Calu3 (cell line): ENCODE results near the gene COL5A2. TPM values are rescaled to one million over a fixed set of nuclear protein-coding genes. Genes with fewer than 3 reads are reported as not detected.

Source experiments
- BruUV-seq: library from RNA; stranded (reverse); fragments of 400-500 nt; replicated peaks from 2 replicates; lab custom pipeline; 2021; lab: Mats Ljungman, UMichigan
- CTCF ChIA-PET: fragments of 300-600 bp; sonication (Branson Sonifier 250); formaldehyde crosslinking; loops from one replicate; lab custom pipeline; 2022; ENCODE audit warnings: antibody characterized with exemption; lab: Charles Lee
- DNase-seq: peaks from one replicate; pipeline ENCODE4 v3.0.0; 2022
- H3K27ac Mint-ChIP-seq: one replicate; pipeline ENCODE4 v1.8.0; 2022; ENCODE audit warnings: mixed read lengths; ENCODE audit not compliant: unreplicated experiment
- H3K27me3 Mint-ChIP-seq: one replicate; pipeline ENCODE4 v1.8.0; 2022; ENCODE audit warnings: mixed read lengths; ENCODE audit not compliant: unreplicated experiment
- H3K36me3 Mint-ChIP-seq: one replicate; pipeline ENCODE4 v1.8.0; 2022; ENCODE audit warnings: mild to moderate bottlenecking, moderate library complexity, mixed read lengths; ENCODE audit not compliant: insufficient read depth, unreplicated experiment
- H3K4me1 Mint-ChIP-seq: one replicate; pipeline ENCODE4 v1.8.0; 2022; ENCODE audit warnings: mild to moderate bottlenecking, low read depth, mixed read lengths; ENCODE audit not compliant: unreplicated experiment
- H3K4me3 Mint-ChIP-seq: one replicate; pipeline ENCODE4 v1.8.0; 2022; ENCODE audit warnings: mild to moderate bottlenecking, low read depth, moderate library complexity, mixed read lengths; ENCODE audit not compliant: unreplicated experiment
- H3K9me3 Mint-ChIP-seq: one replicate; pipeline ENCODE4 v1.8.0; 2022; ENCODE audit warnings: low read depth, mixed read lengths; ENCODE audit not compliant: unreplicated experiment
- CTCF ChIP-seq: fragments of 200-600 bp; IDR thresholded peaks from one replicate; pipeline ENCODE4 v1.8.0; 2022; ENCODE audit warnings: antibody characterized with exemption; ENCODE audit not compliant: unreplicated experiment
- intact Hi-C: fragments of 100-400 bp; cut with micrococcal nuclease; formaldehyde crosslinking; loops from one replicate; pipeline ENCODE4 v1.10.0; 2022; ENCODE audit not compliant: unreplicated experiment
- total RNA-seq: library from RNA; stranded (reverse); gene quantifications from 2 replicates; pipeline ENCODE4 v1.2.3, GENCODE V29; 2022

Gene COL5A2
- total RNA-seq, 1 experiment from 2014 or later, result 1.1 TPM

- no peak for TF ChIP-seq CTCF
- no peak overlapping the region for H3K27ac Mint-ChIP-seq
- intact Hi-C loops, result no loop called here
- no peaks in the 10 kb centered on the region for H3K27me3 Mint-ChIP-seq
- H3K36me3 Mint-ChIP-seq, result no peaks in the 10 kb centered on the region
- H3K4me3 Mint-ChIP-seq, result no peak overlapping the region
- CTCF ChIA-PET, result no interaction called here
- no TSS peak for BruUV-seq
- H3K9me3 Mint-ChIP-seq, result no peaks in the 10 kb centered on the region
- peaks cover 5% of the 10 kb centered on the region for H3K4me1 Mint-ChIP-seq
- no peak for DNase-seq
Observed at GRCh38 chr2:189104934-189105333, 74.6 kb downstream of the COL5A2 start.

GRCh38 chr2:189102735-189103134 is 76.8 kb downstream of the COL5A2 start:
- Mint-ChIP-seq H3K27ac (no peak overlapping the region), H3K36me3 (no peaks in the 10 kb centered on the region), H3K27me3 (no peaks in the 10 kb centered on the region), H3K4me1 (no peaks in the 10 kb centered on the region), H3K4me3 (no peak overlapping the region), H3K9me3 (no peaks in the 10 kb centered on the region)
- BruUV-seq, result no TSS peak
- DNase-seq, result no peak
- no peak for TF ChIP-seq CTCF
- CTCF ChIA-PET, result no interaction called here
- intact Hi-C loops, result no loop called here

- CTCF ChIA-PET, result no interaction called here
- Mint-ChIP-seq H3K4me1 (peaks cover 20% of the 10 kb centered on the region), H3K27me3 (no peaks in the 10 kb centered on the region), H3K4me3 (no peak overlapping the region), H3K36me3 (no peaks in the 10 kb centered on the region), H3K9me3 (no peaks in the 10 kb centered on the region), H3K27ac (no peak overlapping the region)
- intact Hi-C loops, result no loop called here
- no TSS peak for BruUV-seq
- no peak for DNase-seq
- TF ChIP-seq CTCF, result no peak
Observed at GRCh38 chr2:189097934-189098333, 81.6 kb downstream of the COL5A2 start.

- no peaks in the 10 kb centered on the region for H3K36me3 Mint-ChIP-seq
- CTCF ChIA-PET, result interaction anchor here (0.7 to 0.9 kb wide), 3 partner anchors 46 to 316 kb away, joined by 3 to 5 read pairs (median 5); no protein-coding TSS in a partner anchor
- peak; percentile 12 for DNase-seq
- peak overlapping the region; percentile 19 for H3K27ac Mint-ChIP-seq
- H3K9me3 Mint-ChIP-seq, result no peaks in the 10 kb centered on the region
- no peak overlapping the region for H3K4me3 Mint-ChIP-seq
- intact Hi-C loops, result no loop called here
- TF ChIP-seq CTCF, result no peak
- no TSS peak for BruUV-seq
- peaks cover 20% of the 10 kb centered on the region for H3K4me1 Mint-ChIP-seq
- no peaks in the 10 kb centered on the region for H3K27me3 Mint-ChIP-seq
Observed at GRCh38 chr2:189096769-189097447, 82.7 kb downstream of the COL5A2 start.
